ENCODE measurements around the gene HECTD4. TPM values are rescaled to one million over a fixed set of nuclear protein-coding genes. Genes with fewer than 3 reads are reported as not detected.
A peak's percentile ranks its signal among the peaks of the same experiment; 100 is the strongest.

The HECTD4 gene
- total RNA-seq, 2 experiments from 2014 or later: 34.5 to 62.4 TPM

DNA sequence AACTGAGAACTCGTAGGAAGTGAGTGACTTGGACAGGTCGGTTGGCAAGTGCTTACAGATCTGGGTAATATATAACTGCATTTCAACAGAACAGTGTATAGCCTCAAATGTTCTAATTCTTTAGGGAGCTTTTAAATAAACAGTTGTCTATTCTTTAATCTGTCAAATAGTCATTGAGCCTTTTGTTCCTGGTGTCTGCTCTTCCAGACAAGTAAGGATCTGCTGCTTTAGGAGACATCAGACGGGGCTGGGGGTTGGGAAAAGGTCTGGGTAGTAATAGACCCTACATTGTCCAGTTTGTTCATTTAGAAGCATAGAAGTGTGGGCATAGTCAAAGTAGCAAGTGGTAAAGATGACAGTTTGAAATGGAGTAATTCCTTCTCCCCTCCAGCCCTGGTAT is 38.5 kb upstream of the HECTD4 start:
- no peak for DNase-seq (ENCODE audit: low spot score)
- TF ChIP-seq, protein P1, sequence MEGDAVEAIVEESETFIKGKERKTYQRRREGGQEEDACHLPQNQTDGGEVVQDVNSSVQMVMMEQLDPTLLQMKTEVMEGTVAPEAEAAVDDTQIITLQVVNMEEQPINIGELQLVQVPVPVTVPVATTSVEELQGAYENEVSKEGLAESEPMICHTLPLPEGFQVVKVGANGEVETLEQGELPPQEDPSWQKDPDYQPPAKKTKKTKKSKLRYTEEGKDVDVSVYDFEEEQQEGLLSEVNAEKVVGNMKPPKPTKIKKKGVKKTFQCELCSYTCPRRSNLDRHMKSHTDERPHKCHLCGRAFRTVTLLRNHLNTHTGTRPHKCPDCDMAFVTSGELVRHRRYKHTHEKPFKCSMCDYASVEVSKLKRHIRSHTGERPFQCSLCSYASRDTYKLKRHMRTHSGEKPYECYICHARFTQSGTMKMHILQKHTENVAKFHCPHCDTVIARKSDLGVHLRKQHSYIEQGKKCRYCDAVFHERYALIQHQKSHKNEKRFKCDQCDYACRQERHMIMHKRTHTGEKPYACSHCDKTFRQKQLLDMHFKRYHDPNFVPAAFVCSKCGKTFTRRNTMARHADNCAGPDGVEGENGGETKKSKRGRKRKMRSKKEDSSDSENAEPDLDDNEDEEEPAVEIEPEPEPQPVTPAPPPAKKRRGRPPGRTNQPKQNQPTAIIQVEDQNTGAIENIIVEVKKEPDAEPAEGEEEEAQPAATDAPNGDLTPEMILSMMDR (conservative IDR thresholded peaks at IDR 0.05; ENCODE audit: low read length): no peak
- TF ChIP-seq EZH2phosphoT487 (IDR thresholded peaks at IDR 0.05; ENCODE audit: borderline replicate concordance, low read depth, low read length): no peak
- intact Hi-C loops (cut with micrococcal nuclease; ENCODE audit: unreplicated experiment): no loop called here

DNA sequence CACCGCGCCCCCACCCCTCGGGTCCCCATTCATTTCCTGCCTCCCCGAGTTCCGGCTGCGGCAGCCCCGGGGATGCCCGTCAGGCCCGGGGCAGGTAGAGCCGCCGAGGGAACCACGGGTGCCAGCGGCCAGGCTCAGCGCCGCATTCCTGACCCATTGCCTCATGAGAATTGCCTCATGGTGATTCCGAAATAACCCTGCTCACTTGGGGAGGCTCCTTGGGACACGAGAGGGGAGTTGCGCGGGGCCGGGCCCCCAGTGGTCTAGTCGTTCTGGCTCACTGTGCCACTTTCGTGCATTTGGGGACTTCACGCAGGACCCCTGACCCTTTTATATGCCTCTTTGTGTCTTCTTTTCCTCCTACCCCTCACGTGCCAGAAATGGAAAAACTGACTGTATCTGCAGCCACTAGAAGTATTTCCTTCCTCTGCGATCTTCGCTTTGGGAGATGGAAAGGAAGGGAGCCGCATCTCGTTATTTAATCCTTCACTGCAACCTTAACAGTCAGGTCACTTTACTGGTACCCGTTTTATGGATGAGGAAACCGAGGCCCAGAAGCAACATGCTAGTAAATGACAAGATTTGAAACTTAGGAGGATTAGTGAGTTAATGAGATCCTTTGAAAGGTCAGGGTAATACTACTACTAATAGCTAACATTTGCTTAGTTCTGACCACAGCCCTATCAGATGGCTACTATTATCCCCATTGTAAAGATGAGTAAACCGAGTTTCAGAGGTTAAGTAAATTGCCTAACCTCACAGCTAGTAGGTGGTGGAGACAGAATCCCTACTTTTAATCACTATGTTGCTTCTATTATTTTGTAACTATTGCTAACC is 37.3 kb upstream of the HECTD4 start:
- Histone ChIP-seq H3K4me2 (ENCODE audit: low read length) (peak overlapping the region; percentile 89), H3K9me2 (ENCODE audit: insufficient read depth, low read length) (no peaks in the 10 kb centered on the region), H4K20me1 (ENCODE audit: insufficient read depth, low read length) (peaks cover 21% of the 10 kb centered on the region; the same call in 1 of the 2 replicates), H3K4me3 (ENCODE audit: low read depth, low read length, poor library complexity, severe bottlenecking) (peak overlapping the region; percentile 80), H2AFZ (ENCODE audit: low read length) (peak overlapping the region; percentile 77), H3K36me3 (ENCODE audit: insufficient read depth, low read length) (peaks cover 10% of the 10 kb centered on the region; the same call in 1 of the 2 replicates), H3K4me1 (ENCODE audit: insufficient read depth, low read length, poor library complexity, severe bottlenecking) (peaks cover 14% of the 10 kb centered on the region), H3K9me3 (ENCODE audit: low read length) (no peaks in the 10 kb centered on the region), H3K79me2 (ENCODE audit: insufficient read depth, low read depth, low read length) (peaks cover 63% of the 10 kb centered on the region), H3K27ac (ENCODE audit: low read depth, low read length, poor library complexity, severe bottlenecking) (peak overlapping the region; percentile 65)
- ChIA-PET POLR2A (interaction anchor here (0.6 to 1.0 kb wide), 2 partner anchors 19 to 563 kb away, joined by 3 read pairs; no protein-coding TSS in a partner anchor), CTCF (ENCODE audit: unreplicated experiment) (no interaction called here)
- no peak for DNase-seq (ENCODE audit: low spot score)
- BruUV-seq (replicated peaks): TSS peak; percentile 61
- TF ChIP-seq EZH2phosphoT487 (IDR thresholded peaks at IDR 0.05; ENCODE audit: borderline replicate concordance, low read depth, low read length): no peak
- TF ChIP-seq, protein P1 (conservative IDR thresholded peaks at IDR 0.05; ENCODE audit: low read length): peak; percentile 48; the same call in 1 of the 2 replicates
- intact Hi-C loops (cut with micrococcal nuclease; ENCODE audit: unreplicated experiment): no loop called here

More for the DNA sequence above, 38.5 kb upstream of the HECTD4 start:
- Histone ChIP-seq H3K4me3 (ENCODE audit: low read depth, low read length, poor library complexity, severe bottlenecking) (no peak overlapping the region), H3K36me3 (ENCODE audit: insufficient read depth, low read length) (peaks cover 18% of the 10 kb centered on the region), H3K79me2 (ENCODE audit: insufficient read depth, low read depth, low read length) (peaks cover 75% of the 10 kb centered on the region), H3K4me1 (ENCODE audit: insufficient read depth, low read length, poor library complexity, severe bottlenecking) (peaks cover 14% of the 10 kb centered on the region), H3K27ac (ENCODE audit: low read depth, low read length, poor library complexity, severe bottlenecking) (no peak overlapping the region), H3K9me3 (ENCODE audit: low read length) (no peaks in the 10 kb centered on the region), H3K9me2 (ENCODE audit: insufficient read depth, low read length) (no peaks in the 10 kb centered on the region), H4K20me1 (ENCODE audit: insufficient read depth, low read length) (peaks cover 21% of the 10 kb centered on the region; the same call in 1 of the 2 replicates), H3K4me2 (ENCODE audit: low read length) (peak overlapping the region; percentile 89), H2AFZ (ENCODE audit: low read length) (no peak overlapping the region)
- CTCF ChIA-PET (ENCODE audit: unreplicated experiment): no interaction called here
- no TSS peak for BruUV-seq (replicated peaks)
- POLR2A ChIA-PET: no interaction called here
